Tibial artery (tissue), 4 donors: ENCODE data around the gene DBH.

Experiments used
- DNase-seq, 2 donors: peaks; one replicate each; pipeline ENCODE4 v3.0.0-alpha.2; 2019
- H3K27ac ChIP-seq, 2 donors: fragments of 200-600 bp; sonication (generic) in 1 of 2; 1 replicate in 1 of 2; 2 replicates in 1 of 2; pipeline ENCODE4 v1.5.1; 2018 to 2019; ENCODE audit warnings: mild to moderate bottlenecking in 1 of 2
- H3K27me3 ChIP-seq, 2 donors: fragments of 200-600 bp; sonication (generic) in 1 of 2; one replicate each; pipeline versions ENCODE4 v1.5.1 to v1.6.0; 2016 to 2019
- H3K36me3 ChIP-seq, 3 donors: fragments of 200-600 bp; sonication (generic) in 2 of 3; one replicate each; pipeline ENCODE4 v1.5.1; 2016 to 2019; ENCODE audit warnings: mild to moderate bottlenecking in 2 of 3
- H3K4me1 ChIP-seq, 4 donors: fragments of 200-600 bp; sonication (generic) in 2 of 4; 1 replicate in 3 of 4; 2 replicates in 1 of 4; pipeline ENCODE4 v1.5.1; 2016 to 2019
- H3K4me3 ChIP-seq, 2 donors: fragments of 200-600 bp; sonication (generic) in 1 of 2; 1 replicate in 1 of 2; 2 replicates in 1 of 2; pipeline ENCODE4 v1.5.1; 2018 to 2019; ENCODE audit warnings: mild to moderate bottlenecking in 2 of 2
- H3K9me3 ChIP-seq, 3 donors: fragments of 200-600 bp; sonication (generic) in 1 of 3; one replicate each; pipeline ENCODE4 v1.5.1; 2016 to 2019
- intact Hi-C: fragments of 100-400 bp; cut with DNase I; formaldehyde crosslinking; loops from one replicate; pipeline ENCODE4 v1.15.0; 2023; ENCODE audit warnings: low total_unique reads
- TF ChIP-seq, protein P1 (sequence below), 2 experiments: fragments of 200-600 bp in 1 of 2; fragments of 450-650 bp in 1 of 2; IDR thresholded peaks; one replicate each; pipeline ENCODE4 v1.5.1; 2017 to 2019; ENCODE audit warnings: antibody characterized with exemption in 2 of 2, mild to moderate bottlenecking in 1 of 2, moderate library complexity in 1 of 2

DBH gene

DNA sequence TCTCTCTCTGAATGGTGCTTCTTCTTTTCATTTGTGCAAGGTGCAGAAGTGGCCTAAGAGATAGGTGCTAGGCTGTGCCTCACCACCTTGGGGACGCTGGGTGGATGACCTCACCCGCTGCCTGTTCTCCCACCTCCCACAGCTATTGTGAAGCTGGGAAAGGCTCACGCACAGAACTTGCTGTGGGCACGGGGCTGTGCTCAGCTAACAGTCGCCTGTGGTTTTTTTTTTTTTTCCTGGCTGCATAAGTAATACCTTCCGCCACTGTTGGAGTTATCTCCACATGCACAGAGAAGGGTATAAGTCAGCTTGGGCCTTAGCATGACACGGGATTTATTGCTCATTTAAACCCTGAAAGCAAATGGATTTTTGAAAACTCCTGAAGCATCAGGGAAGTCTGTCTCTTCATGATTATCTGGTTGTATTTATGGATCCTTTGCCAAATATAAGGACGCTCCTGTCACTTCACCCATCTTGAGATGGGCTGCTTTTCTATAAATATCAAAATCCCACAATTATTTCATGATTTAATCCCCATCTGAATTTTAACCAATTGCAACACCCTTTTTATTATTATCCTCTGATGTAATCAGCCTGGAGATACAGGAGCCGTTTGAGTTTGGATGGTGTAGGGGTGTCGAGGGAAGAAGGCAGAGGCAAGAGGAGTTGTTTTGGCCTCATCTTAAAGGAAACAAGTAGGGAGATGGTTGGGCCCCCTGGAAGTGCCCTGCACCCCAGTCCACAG is 9.0 kb downstream of the DBH start:
- no peak for DNase-seq
- Histone ChIP-seq H3K36me3 (no peaks in the 10 kb centered on the region), H3K27me3 (peaks cover 0 to 80% of the 10 kb centered on the region in 2 donors), H3K4me1 (no peaks in the 10 kb centered on the region), H3K9me3 (no peaks in the 10 kb centered on the region), H3K27ac (no peak overlapping the region), H3K4me3 (no peak overlapping the region)
- intact Hi-C loops: no loop called here
- TF ChIP-seq, protein P1, sequence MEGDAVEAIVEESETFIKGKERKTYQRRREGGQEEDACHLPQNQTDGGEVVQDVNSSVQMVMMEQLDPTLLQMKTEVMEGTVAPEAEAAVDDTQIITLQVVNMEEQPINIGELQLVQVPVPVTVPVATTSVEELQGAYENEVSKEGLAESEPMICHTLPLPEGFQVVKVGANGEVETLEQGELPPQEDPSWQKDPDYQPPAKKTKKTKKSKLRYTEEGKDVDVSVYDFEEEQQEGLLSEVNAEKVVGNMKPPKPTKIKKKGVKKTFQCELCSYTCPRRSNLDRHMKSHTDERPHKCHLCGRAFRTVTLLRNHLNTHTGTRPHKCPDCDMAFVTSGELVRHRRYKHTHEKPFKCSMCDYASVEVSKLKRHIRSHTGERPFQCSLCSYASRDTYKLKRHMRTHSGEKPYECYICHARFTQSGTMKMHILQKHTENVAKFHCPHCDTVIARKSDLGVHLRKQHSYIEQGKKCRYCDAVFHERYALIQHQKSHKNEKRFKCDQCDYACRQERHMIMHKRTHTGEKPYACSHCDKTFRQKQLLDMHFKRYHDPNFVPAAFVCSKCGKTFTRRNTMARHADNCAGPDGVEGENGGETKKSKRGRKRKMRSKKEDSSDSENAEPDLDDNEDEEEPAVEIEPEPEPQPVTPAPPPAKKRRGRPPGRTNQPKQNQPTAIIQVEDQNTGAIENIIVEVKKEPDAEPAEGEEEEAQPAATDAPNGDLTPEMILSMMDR (IDR thresholded peaks at IDR 0.05): no peak

DNA sequence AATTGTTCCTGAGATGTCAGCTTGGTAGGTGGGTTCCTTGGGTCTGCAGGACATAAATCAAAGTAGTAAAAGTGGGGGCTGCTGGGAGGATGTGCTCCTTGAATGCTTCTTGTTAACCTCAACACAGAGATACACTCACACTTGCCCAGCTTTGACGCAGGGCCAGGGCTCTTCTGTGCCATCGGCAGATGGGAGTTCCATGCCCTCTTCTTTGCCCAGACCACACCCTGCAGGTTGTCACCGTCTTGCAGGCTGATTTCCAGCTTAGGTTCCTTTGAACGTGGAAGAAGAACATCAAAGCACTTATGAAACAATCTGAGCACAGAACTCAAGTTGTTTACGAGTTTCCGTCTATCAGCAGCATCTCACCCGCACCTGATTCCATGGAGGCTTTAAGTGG is 11.0 kb downstream of the DBH start:
- H3K27ac ChIP-seq: no peak overlapping the region
- peaks cover 0 to 78% of the 10 kb centered on the region in 2 donors for H3K27me3 ChIP-seq
- H3K4me1 ChIP-seq: no peaks in the 10 kb centered on the region
- TF ChIP-seq, protein P1 (IDR thresholded peaks at IDR 0.05): no peak
- H3K4me3 ChIP-seq: no peak overlapping the region
- DNase-seq: no peak
- H3K9me3 ChIP-seq: no peaks in the 10 kb centered on the region
- H3K36me3 ChIP-seq: no peaks in the 10 kb centered on the region
- intact Hi-C loops: no loop called here

DNA sequence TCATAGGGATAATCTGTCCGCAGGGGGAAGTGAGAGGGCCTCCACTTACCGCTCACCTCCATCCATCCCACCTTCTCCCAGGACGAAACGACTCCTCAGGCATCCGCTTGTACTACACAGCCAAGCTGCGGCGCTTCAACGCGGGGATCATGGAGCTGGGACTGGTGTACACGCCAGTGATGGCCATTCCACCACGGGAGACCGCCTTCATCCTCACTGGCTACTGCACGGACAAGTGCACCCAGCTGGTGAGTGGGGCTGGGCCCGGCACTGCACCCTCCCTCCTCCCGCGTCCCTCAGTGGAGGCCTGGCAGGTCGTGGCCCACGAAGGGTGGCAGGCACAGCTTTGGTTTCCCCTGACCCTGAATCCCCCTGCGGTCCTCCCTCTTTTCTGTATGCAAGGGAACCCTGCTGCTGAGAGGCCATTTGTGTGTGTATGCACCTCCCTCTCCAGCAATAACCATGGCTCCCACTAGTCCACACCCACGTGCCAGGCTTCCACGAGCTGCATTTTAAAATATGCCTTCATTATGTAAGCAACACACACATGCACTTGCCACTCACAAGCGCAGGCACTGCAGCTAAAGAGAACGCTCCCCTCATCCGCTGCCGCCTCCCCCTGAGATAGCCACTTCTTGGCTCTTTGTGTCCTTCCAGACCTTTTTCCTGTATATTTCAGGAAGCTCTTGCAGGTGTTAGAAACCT is 11.8 kb downstream of the DBH start:
- no peaks in the 10 kb centered on the region for H3K4me1 ChIP-seq
- no peak overlapping the region for H3K4me3 ChIP-seq
- no peaks in the 10 kb centered on the region for H3K36me3 ChIP-seq
- peaks cover 0 to 78% of the 10 kb centered on the region in 2 donors for H3K27me3 ChIP-seq
- no peak for DNase-seq
- TF ChIP-seq, protein P1 (IDR thresholded peaks at IDR 0.05): no peak
- intact Hi-C loops: no loop called here
- no peak overlapping the region for H3K27ac ChIP-seq
- no peaks in the 10 kb centered on the region for H3K9me3 ChIP-seq

DNA sequence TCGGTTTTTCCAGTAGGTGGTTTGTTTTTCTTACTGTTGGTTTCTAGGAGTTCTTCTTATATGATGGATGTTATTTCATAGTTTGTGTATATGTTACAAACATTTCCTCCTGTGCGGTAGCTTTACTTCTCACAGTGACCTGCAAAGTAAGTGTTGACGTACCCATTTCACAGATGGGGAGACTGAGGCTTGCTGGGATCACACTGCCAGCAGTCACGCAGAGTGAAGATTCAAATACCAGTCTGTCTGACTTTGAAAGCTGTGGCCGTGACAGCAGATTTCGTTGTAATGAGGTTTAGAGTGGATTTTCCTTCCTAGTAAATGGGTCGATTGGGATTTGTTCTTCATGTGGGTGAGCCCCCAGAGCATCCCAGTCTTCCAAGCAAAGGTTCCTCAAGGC is 13.0 kb downstream of the DBH start:
- intact Hi-C loops: no loop called here
- no peak for DNase-seq

DNA sequence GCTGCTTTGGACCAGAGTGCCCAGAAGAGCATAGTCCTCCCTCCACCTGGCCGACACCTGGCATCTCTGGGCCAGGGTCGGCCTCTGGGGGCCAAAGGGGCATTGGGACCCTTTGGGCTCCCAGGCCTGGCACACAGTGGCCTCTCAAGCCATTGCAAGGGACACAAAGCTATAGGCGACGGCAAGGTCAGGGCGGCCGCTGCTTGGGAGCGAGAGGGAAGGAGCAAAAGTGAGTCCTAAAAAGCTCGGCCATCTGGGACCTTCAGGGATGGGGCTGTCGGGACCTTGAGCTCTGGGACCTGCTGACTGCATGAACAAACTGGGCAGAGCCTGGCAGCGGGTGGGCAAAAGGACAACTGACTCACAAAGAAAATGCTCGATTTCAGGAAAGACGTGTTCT is 13.9 kb downstream of the DBH start:
- Histone ChIP-seq H3K4me3 (no peak overlapping the region), H3K36me3 (no peaks in the 10 kb centered on the region), H3K9me3 (no peaks in the 10 kb centered on the region), H3K27ac (no peak overlapping the region), H3K4me1 (no peaks in the 10 kb centered on the region), H3K27me3 (peaks cover 0 to 81% of the 10 kb centered on the region in 2 donors)
- TF ChIP-seq, protein P1 (IDR thresholded peaks at IDR 0.05): no peak
- intact Hi-C loops: no loop called here
- DNase-seq: no peak

More for the DNA sequence above, 13.0 kb downstream of the DBH start:
- Histone ChIP-seq H3K9me3 (no peaks in the 10 kb centered on the region), H3K4me3 (no peak overlapping the region), H3K27me3 (peaks cover 0 to 77% of the 10 kb centered on the region in 2 donors), H3K36me3 (no peaks in the 10 kb centered on the region), H3K4me1 (no peaks in the 10 kb centered on the region), H3K27ac (no peak overlapping the region)
- TF ChIP-seq, protein P1 (IDR thresholded peaks at IDR 0.05): no peak
